GM19372 (cell line): Measurements from ENCODE around the gene IQGAP2.

Experiments used
- ATAC-seq: cut with Tn5 transposase; IDR thresholded peaks from one replicate; pipeline ENCODE4 v1.9.1; 2021; ENCODE audit warnings: mild to moderate bottlenecking, low read depth, moderate library complexity; ENCODE audit not compliant: unreplicated experiment

IQGAP2 gene

GRCh38 chr5:76634661-76635060, 231.6 kb downstream of the IQGAP2 start:
- ATAC-seq: no peak

- no peak for ATAC-seq
Measured at GRCh38 chr5:76637490-76637889, 234.4 kb downstream of the IQGAP2 start.

GRCh38 chr5:76638479-76638878, 235.4 kb downstream of the IQGAP2 start:
- no peak for ATAC-seq

- no peak for ATAC-seq
Measured at GRCh38 chr5:76641514-76642120, 238.5 kb downstream of the IQGAP2 start.

GRCh38 chr5:76642390-76643040, 239.4 kb downstream of the IQGAP2 start:
- ATAC-seq: no peak

- ATAC-seq: no peak
Measured at GRCh38 chr5:76643371-76643770, 240.3 kb downstream of the IQGAP2 start.

- no peak for ATAC-seq
Measured at GRCh38 chr5:76649140-76649539, 246.1 kb downstream of the IQGAP2 start.

- ATAC-seq: no peak
Measured at GRCh38 chr5:76652809-76653414, 249.8 kb downstream of the IQGAP2 start.

GRCh38 chr5:76657091-76657490, 254.0 kb downstream of the IQGAP2 start:
- no peak for ATAC-seq

- no peak for ATAC-seq
Measured at GRCh38 chr5:76657683-76658311, 254.7 kb downstream of the IQGAP2 start.

GRCh38 chr5:76660360-76660759, 257.3 kb downstream of the IQGAP2 start:
- ATAC-seq: no peak

GRCh38 chr5:76662521-76662920, 259.4 kb downstream of the IQGAP2 start:
- ATAC-seq: no peak

- ATAC-seq: no peak
Measured at GRCh38 chr5:76663573-76663972, 260.5 kb downstream of the IQGAP2 start.

GRCh38 chr5:76664079-76664478, 261.0 kb downstream of the IQGAP2 start:
- ATAC-seq: no peak

- no peak for ATAC-seq
Measured at GRCh38 chr5:76667495-76667894, 264.4 kb downstream of the IQGAP2 start.

- no peak for ATAC-seq
Measured at GRCh38 chr5:76669245-76669644, 266.2 kb downstream of the IQGAP2 start.

GRCh38 chr5:76670508-76670907, 267.4 kb downstream of the IQGAP2 start:
- ATAC-seq: no peak

- no peak for ATAC-seq
Measured at GRCh38 chr5:76672242-76672641, 269.2 kb downstream of the IQGAP2 start.

- no peak for ATAC-seq
Measured at GRCh38 chr5:76673125-76673524, 270.0 kb downstream of the IQGAP2 start.

- ATAC-seq: no peak
Measured at GRCh38 chr5:76674330-76675066, 271.4 kb downstream of the IQGAP2 start.

- no peak for ATAC-seq
Measured at GRCh38 chr5:76675364-76675763, 272.3 kb downstream of the IQGAP2 start.
